NCI-H2029 (cell line): Measurements from ENCODE around the gene TNS3.
"Not testable (repeated sequence)": the region's sequence is repeated elsewhere in the genome, so short reads cannot be mapped to it uniquely, and the experiment has no call there.

Experiments
- DNase-seq: peaks from one replicate; lab custom pipeline; 2025; lab: John Stamatoyannopoulos, UW

TNS3 gene

DNA sequence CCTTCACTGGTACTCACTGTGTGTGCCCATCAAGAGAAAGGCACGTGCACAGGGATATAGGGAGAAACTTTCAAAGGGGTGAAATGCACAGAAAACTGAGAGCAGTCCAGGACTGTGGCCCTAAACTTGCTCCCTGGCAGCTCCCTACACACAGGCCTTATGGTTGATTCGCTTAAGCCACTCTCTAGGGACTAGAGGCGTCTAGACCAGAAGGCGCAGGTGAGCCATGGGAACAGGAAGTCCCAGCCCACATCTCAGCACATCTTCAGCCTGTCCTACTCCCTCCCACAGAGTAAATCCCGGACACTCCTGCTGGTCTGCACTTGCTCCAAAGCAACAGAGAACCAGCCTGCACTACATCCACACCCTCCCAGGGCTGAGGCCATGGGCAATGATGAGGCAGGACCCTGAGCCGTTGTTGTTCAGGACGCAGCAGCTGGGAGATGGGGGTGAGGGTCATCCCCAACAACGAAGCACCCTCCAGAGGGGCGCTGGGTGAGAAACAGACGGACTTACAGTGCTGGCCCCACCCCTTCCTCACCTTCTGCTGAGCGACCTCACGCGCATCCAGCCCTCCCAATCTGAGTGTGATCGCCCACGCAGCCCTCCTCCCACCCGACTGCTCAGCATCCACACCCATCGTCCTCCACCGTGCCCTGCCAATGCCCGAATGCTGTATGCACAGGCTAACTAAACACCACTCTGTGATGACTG is 109.3 kb downstream of the TNS3 start:
- no peak for DNase-seq

DNA sequence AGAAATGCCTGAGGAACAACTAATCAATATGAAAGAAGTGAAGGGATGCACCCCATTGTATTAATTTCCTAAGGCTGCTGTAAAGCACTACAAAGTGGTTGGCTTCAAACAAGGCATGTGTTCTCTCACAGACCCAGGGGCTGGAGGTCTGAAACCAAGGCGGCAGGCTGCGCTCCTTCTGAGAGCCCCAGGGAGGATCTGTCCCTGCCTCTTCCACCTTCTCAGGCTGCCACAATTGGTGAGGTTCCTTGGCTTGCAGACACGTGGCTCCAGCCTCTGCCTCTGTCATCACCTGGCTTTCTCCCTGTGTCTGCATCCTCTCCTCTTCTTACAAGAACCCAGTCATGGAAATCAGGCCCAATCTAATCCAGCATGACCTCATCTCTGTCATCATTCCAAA is 110.1 kb downstream of the TNS3 start:
- DNase-seq: peak; percentile 22

DNA sequence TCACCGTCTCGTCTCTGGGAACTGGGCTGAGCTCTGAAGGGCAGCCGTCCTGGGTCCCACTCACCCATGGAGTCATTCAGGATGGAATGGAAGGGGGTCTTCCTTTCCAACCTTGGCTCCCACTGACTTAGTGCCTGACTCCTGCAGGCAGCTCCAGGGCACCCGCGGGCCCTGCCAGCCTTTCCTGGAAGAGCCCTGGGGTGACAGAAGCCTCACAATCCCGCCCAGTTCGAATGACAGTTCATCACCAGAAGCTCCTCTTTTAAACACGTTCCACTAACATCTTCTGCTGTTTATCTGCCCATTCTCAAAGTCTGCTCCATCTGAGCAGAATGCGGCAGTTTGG is 110.6 kb downstream of the TNS3 start:
- no peak for DNase-seq

DNA sequence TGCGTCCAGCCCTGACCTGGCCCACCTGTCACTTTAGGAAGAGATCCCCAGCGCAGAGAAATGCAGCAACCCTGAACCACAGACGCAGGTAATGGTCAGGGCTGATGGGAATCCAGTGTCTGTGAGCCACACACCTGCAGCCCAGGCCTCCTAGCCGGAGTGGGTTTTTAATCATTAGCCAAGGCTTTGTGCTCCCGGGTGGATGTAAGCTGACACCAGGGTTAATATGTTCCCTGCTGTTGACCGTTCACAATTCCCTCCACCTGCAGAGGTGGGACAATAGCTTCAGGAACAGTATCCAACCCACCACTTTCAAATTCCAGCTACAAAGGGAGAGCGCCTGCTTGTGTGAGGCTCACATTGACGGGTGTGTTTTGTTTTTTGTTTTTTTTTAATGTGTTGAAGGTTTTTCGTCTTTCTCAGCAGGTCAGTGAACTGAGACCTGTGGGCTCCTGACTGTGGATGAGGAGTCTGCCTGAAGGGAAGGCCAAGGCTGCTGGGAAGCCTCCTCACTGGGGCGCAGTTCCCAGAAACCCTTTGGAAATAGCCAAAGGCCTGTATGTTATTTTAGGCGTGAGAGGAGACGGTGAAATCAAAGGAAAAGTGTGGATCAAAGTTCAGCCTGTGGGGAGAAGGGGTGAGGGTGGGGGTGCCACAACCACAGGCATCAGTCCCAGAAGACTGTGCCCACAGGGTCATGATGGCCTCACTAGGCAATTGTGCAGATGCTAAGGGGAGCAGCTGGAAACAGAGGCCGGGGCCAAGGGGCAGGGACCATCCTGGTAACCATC is 111.1 kb downstream of the TNS3 start:
- peak; percentile 82 for DNase-seq

DNA sequence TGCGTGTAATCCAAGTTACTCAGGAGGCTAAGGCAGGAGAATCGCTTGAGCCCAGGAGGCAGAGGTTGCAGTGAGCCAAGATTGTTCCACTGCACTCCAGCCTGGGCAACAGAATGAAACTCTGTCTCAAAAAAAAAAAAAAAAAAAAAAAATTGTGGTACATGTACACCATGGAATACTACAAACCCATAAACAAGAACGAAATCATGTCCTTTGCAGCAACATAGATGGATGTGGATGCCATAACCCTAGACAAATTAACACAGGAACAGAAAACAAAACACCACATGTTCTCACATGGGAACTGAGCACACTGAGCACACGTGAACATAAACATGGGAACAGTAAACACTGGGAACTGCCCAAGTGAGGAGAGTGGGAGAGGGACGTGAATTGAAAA is 112.1 kb downstream of the TNS3 start:
- DNase-seq: not testable (repeated sequence)

DNA sequence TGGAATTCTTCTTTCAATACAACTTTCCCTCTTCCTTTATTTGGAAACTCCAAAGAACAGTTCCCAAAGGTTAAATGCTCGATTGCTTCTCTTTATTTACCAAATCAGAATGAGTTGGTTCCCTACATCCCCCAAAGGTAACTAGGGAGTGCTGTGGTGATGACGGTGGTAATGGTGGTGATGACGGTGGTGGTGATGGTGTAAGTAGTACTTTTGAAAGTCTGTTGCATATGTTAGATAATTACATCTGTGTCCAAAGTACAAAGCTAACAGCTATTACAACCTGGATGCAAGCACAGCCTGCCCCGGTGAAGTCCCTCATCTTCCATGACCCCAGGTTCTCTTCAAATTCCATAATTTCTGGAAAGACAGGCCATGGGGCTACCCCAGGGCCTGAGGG is 115.1 kb downstream of the TNS3 start:
- DNase-seq: no peak

DNA sequence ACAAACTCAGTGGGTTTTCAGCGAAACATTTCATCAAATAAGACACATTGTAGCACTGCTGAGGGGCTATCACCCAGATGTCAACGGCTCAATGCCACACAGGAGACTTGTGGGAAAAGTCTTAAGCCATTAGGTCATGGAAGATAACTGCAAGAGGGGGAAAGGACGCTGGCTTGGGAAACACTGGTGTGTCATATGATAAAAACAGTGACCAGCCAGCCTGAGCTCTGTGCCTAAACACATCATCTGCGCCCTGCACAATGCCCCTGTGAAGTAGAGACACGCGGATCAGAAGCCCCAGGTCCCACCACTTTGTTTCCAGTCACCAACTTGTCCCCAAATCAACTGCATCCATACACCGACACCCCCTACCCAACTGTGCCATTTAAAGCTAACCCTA is 116.7 kb downstream of the TNS3 start:
- no peak for DNase-seq

DNA sequence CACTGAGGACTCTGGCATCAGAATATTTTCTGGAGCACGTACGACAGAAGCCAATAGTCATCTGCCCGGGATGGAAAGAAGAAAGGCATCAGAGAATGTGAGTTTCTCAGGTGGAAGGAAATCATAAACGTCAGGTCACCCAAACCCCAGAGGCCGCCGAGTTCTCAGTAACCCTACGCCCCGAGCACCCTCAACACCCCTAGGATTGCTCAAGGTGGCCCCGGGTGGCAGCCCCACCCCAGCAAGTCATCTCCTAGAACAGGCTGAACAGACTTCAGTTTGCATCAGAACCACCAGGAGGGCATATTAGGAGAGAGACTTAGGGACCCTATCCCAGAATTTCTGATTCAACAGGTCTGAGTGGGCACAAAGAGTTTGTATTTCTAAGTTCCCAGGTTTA is 117.6 kb downstream of the TNS3 start:
- no peak for DNase-seq

DNA sequence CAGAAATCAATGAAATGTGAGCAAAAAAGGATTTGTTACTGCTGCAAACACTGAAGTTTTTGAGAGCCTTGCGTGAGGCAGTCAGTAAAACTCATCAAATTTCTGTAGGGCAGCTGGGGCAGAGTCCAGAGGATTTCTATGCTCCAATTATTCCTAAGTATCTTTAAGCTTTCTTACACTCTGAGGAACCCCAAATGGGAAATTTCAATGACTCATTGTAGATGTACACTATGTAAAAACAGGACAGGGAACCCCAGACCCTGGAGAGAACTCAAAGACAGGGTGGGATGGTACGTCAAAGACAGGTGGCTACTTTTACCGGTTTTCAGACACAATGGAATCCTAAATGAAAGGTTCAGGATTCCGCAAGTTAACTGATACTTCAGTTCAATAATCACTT is 120.2 kb downstream of the TNS3 start:
- no peak for DNase-seq

DNA sequence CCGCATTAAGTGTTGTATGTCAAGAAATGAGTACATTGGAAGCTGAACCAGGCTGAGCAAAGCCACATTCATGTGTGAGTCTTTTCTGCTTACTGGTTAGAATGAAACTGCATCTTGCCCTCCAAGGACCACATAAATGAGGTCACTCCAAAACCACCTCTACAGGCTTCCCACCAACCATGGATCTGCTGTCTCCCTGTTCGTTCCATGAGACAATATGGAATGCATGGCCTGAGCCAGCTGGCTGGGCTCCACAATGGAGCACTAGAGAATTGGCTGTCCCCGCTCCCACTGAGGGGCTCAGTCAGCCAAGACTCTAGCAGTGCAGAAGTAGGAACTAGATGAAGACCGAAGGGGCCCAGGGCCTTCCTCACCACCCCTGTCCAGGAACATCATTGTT is 120.8 kb downstream of the TNS3 start:
- peak; percentile 66 for DNase-seq

DNA sequence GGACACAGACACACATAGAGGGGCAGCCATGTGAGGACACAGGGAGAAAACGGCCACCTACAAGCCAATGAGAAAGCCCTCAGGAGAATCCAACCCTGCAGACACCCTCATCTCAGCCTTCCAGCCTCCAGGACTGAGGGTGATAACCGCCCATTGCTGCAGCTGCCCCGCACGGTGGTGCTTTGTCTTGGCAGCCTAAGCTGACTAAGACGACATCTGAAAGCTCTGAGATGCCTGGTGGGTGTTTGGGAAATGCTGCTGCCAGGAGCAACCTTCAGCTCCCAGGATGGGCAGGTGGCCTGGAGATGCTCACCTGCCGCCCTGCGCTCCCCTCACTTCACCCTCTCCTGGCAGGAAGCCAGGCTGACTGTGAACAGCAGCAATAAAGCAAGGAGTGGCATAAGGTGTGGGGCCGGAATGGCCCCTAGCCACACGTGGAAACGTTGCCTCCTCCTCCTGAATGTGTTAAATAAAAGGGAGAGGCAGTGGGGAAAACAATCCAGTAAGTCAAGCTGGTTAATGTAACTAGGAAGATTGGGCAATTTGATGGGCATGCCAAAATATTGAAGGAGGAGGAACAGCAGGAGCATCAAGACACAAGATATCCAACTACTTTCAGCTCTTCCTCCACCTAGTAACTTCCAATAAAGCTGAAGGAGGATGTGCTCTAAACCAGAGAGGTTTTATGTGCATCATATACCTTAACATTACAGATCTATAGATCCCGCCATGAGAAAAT is 121.5 kb downstream of the TNS3 start:
- peak; percentile 93 for DNase-seq

DNA sequence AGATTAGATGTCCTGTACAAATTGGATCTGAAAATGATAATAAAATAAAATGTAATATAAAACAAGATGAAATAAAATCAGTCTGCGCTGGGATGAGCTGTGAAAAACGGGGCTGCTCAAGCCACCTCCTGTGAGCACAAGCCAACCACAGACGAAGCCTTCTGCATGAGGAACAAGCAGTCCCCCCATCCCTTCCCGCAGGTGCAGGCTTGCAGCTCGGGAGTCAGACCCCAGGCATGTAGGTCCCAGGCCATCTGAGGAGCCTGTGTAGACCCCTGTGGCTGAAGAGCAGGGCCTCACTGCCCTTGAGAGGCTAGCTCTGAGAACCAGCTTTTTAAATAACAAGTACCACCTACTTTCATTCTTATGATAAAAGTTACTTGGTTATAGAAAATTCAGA is 123.4 kb downstream of the TNS3 start:
- no peak for DNase-seq

DNA sequence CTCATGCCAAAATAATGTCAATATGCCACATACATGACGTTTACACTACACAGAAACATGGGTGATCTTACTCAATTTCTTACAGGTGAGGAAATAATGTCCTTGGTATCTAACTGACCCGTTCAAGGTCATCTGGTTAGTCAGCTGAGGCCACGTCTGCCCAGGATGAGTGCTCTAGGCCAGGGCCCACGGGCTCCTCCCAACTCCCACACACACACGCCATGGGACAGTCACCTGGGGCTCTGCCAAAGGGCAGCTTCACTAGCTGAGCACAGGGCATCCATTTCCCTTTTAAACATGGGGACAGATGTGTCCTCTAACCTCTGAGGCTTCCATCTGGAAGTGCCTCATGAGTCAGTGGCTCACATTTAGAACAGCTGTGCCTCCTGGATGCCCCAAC is 123.9 kb downstream of the TNS3 start:
- DNase-seq: no peak

DNA sequence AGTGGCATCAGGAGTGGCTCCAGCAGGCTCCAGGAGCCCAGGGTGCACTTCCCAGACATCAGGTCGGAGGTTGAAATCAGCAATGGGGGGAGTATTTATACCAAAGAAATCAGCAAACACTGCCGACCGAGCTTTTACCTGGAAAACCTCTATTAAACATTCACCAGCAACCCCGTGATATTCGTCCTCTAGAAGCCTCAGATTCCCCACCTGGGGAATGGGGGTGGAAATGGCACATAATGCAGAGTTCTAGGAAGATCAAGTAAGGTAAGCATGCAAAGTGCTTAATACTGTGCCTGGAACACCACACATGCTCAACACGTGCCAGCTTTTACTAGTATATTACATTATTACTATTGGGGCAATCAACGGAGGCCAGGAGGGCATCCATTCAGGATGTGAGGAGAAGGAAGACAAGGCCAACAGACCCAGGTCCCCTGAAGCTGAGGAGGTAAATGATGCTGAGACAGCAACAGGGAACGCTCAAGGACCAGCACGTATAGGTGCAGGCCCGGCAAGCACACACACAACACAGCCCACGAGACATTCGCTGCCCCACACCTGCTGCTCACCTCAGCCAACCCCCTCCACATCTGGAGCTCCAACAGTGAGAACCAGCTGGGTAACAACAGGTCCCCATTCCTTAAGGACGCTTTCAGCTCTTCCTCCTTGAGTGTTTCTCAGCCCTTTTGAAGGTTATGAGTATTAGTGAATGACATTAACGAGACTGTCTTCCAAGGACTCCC is 125.5 kb downstream of the TNS3 start:
- no peak for DNase-seq

DNA sequence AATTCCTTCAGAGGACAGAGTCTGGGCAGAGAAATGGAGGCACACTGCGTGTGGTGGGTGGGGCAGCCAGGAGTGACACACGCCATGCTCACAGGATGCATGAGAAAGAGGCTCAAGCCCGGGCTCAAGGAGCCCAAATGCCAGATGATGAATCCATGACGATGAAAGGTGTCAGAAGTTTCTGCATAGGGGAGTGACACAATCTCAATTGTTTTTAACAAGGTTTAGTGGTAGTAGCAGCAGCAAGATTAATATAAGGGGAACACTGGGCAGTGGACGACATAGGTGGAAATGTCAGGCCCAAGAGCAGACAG is 126.1 kb downstream of the TNS3 start:
- DNase-seq: no peak

DNA sequence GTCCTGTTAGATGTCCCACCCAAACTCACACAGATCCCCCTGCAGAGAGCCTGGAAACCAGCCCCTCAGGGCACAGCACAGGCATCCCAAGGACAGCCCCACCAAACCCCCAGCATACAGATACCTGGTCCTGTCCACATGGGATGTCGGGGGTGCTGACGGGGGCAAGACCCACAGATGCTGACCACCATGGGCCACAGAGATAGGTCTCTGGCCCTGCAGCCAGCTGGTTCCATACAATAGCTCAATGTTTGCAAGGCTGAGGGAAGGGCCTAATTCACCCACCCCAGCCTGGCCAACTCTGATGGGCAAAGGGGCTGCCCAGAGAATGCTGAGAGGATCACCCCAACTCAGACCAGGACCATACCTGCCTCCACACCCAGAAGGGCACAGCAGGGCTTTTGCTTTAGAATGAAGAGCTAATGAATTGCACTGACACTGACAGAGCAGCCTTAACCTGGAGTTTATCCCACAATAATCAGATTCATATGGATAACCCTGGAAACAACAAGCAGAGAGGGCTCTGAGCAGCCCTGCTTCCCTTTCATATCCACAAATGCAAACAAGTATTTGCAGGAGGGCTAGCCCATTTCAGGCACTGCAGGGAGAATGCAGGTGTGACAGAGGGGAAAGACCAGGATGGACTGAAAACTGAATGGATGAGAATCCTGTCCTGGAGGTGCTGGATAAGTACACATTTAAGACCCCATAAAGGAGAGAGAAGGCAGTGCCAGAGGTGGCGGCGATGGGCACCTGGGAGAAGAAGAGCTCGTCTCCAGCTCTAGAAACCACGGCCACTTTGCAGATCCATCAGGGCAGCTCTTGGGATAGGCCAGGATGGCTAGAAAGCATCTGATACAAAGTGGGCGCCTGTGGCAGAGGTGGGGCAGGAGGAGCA is 126.7 kb downstream of the TNS3 start:
- DNase-seq: no peak

DNA sequence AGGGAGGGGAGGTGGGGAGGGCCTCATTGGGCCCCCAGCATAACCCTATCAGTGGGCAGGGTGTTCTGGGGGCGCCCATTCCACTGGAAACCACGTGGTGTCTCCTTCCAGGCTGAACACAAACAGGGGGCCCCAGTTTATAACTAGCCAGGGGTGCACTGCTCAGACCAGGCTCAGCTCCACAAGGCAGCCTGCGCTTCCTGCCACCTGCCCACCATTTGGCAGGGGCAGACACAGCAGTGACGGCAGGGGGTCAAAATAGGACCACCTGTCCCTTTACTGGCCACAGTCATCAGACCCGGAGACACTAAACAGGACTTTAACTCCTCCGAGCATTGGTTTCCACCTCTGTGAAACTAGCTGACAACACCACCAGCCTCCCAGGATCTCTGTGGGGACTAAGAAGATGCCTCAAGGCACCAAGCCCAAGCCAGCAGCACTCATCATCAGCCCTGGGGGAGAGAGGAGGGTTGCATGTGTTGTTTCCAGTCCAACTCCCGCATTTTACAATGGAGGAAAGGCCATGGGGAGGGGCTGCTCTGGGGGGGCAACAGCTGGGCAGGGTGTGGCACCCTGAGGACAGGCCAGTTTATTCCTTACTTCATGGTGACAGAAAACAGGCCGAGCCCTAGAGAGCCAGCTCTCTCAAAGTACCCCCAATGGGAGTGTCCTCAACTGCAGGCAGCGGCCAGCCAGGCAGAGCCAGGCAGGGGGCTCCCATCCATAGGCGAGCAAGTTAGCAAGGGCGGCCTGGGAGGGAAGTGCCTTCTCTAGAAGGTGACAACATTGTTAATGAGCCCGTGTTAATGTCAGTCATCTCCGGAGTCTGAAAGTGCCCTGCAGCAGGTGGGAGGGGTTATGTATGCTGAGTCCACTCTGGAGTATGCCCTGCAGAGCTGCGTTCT is 127.6 kb downstream of the TNS3 start:
- no peak for DNase-seq

DNA sequence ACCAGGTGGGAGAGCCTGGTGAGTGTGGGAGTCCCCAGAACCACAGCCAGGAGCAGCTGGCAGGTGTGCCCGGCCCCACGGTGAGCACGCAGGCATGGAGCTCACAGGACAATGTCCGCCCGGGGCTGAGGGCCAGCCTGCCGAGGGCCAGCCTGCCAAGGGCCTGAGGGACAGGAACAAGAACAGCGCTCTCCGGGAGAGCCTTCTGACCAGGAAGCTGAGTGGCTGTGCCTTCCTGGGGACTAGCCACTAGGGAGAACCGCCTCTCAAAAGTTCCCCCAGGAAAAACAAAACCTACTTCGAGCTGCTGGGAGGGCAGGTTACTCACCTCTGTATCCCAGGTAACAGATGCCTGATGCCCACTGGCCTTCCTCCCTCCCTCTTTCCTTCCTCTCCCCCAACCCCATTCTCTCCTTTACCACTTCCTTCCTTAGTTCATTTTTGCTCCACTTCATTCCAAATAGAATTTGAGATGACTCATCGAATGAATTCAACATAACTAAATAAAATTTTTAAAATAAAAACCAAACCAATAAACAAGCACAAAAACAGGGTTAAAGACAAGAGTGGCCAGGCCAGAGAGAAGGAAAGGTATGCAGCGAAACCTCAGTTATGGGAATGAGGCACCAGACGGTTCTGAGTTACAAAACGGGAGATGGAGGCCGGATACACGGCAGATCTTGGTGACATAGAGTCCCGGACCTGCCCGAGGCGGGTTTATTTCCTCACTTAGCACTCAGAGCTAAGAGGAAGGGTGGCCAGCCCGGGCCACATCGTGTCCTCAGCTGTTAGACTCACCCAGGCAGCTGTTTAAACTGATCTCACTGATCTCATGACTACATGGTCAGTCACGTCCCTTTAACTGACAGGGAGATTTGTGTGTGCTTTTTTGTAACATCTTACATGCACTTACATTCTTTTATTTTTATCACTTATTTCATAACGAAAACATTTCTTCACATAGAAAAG is 128.5 kb downstream of the TNS3 start:
- DNase-seq: peak; percentile 33

DNA sequence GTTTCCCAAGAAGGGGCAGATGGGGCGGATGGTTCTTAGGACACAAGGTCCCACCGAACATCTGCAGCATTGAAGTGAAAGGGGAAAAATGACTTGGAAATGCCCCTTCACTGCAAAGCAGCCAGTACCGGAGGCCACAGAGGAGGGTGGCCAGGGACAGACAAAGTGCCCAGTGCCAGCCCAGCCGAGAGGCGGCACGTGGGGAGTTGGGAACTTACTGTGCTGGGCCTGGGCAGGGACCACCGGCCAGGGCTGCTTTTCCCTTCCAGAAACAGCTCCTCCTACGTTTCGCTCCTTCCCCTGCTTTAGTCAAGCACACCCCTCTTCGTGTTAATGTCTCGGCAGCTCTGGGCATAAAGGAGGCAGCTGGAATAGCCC is 129.2 kb downstream of the TNS3 start:
- no peak for DNase-seq
